Psoas muscle (tissue), 8 donors: ENCODE results near the gene ZDHHC18. TPM values are rescaled to one million over a fixed set of nuclear protein-coding genes. Genes with fewer than 3 reads are reported as not detected.

Source experiments
- ATAC-seq, 4 donors: fragments of 200-7000 bp; cut with Tn5 transposase; one replicate each; pipeline ENCODE4 v1.9.1; 2020; ENCODE audit warnings: moderate library complexity in 3 of 4, mild to moderate bottlenecking in 2 of 4
- DNase-seq, 2 donors: peaks; one replicate each; pipeline ENCODE4 v3.0.0-alpha.2; 2020
- H3K27ac ChIP-seq: fragments of 200-600 bp; one replicate; pipeline ENCODE4 v1.8.0; 2022
- H3K27me3 ChIP-seq, 3 donors: fragments of 200-600 bp in 1 of 3; one replicate each; pipeline versions ENCODE4 v1.6.1 to v1.8.0; 2013 to 2022; ENCODE audit warnings: low read length in 2 of 3, mild to moderate bottlenecking in 2 of 3, moderate library complexity in 1 of 3; ENCODE audit not compliant: insufficient read depth in 3 of 3
- H3K36me3 ChIP-seq, 2 donors: fragments of 200-600 bp in 1 of 2; one replicate each; pipeline versions ENCODE4 v1.6.1 to v1.8.0; 2013 to 2022; ENCODE audit warnings: low read depth in 1 of 2, mild to moderate bottlenecking in 1 of 2, moderate library complexity in 1 of 2; ENCODE audit not compliant: insufficient read depth in 1 of 2
- H3K4me1 ChIP-seq: fragments of 200-600 bp; one replicate; pipeline ENCODE4 v1.8.0; 2022
- H3K4me3 ChIP-seq: fragments of 200-600 bp; one replicate; pipeline ENCODE4 v1.8.0; 2022; ENCODE audit warnings: mild to moderate bottlenecking
- H3K9me3 ChIP-seq: fragments of 200-600 bp; one replicate; pipeline ENCODE4 v1.8.0; 2022
- CTCF ChIP-seq: fragments of 200-600 bp; IDR thresholded peaks from one replicate; pipeline ENCODE4 v1.8.0; 2022; ENCODE audit warnings: antibody characterized with exemption
- WGBS, 3 donors: extraction: QIAGEN DNeasy Blood & Tissue Kit; methylation state at CpG; one replicate each; pipeline versions ENCODE4 v1.1.6 to v1.1.7; 2013; 5-methylcytosine and 5-hydroxymethylcytosine counted together
- intact Hi-C, 2 donors: fragments of 100-400 bp; cut with DNase I; formaldehyde crosslinking; loops; one replicate each; pipeline versions ENCODE4 v1.11.0 to v1.14.2; 2022
- polyA plus RNA-seq, 3 donors: library from polyadenylated mRNA; stranded (reverse); fragments of 200-250 nt; gene quantifications; one replicate each; pipeline ENCODE4 v1.2.3, GENCODE V29; 2013
- total RNA-seq, 4 donors: library from RNA; stranded (reverse); fragmentation: NEBNext Ultra II Directional in 2 of 4; extraction: Animal tissue kit (Norgen Biotek cat#: 25700) in 2 of 4; gene quantifications; one replicate each; pipeline versions ENCODE4 v1.2.1 to v1.2.4, GENCODE V29; 2021 to 2023
- donor health status: healthy with polysubstance abuse.
- donor health status: DM: no; HTN: no; CAD: no; lungs with moderate emphysema.
- donor health status: Bipolar disorder and iron deficiency.
- donor health status: healthy.
- donor health status: DM: yes; HTN: yes; CAD: no.
- donor health status: DM: no; HTN: no; CAD: no.
- donor health status: DM: no; HTN: no; CAD: no.
- donor health status: DM: yes; HTN: yes; CAD: no.

ZDHHC18 gene
- total and polyA plus RNA-seq, 7 donors, result 7.7 to 16.9 (median 10.8) TPM

- no peak for TF ChIP-seq CTCF
- DNase-seq (no peak), ATAC-seq (no peak)
- Histone ChIP-seq H3K27me3 (no peaks in the 10 kb centered on the region), H3K36me3 (peaks cover 0 to 7% of the 10 kb centered on the region in 2 donors), H3K4me1 (peaks cover 7% of the 10 kb centered on the region), H3K9me3 (no peaks in the 10 kb centered on the region), H3K4me3 (no peak overlapping the region), H3K27ac (no peak overlapping the region)
- intact Hi-C loops, result no loop called here
- WGBS, 3 donors, result 61 to 67% (median 64%) methylated on average over 5 of the region's 5 CpGs
Observed at GRCh38 chr1:26861286-26861701, 34.8 kb downstream of the ZDHHC18 start.

GRCh38 chr1:26861889-26862378 is 35.4 kb downstream of the ZDHHC18 start:
- no peak overlapping the region for H3K4me3 ChIP-seq
- intact Hi-C loops, result no loop called here
- H3K36me3 ChIP-seq, result peaks cover 0 to under 1% of the 10 kb centered on the region in 2 donors
- ATAC-seq (no peak), DNase-seq (no peak)
- TF ChIP-seq CTCF, result no peak
- 80 to 82% (median 80%) methylated on average over 7 of the region's 7 CpGs for WGBS, 3 donors
- no peaks in the 10 kb centered on the region for H3K27me3 ChIP-seq
- H3K4me1 ChIP-seq, result peaks cover 7% of the 10 kb centered on the region
- no peaks in the 10 kb centered on the region for H3K9me3 ChIP-seq
- H3K27ac ChIP-seq, result no peak overlapping the region

GRCh38 chr1:26862781-26863684 is 36.5 kb downstream of the ZDHHC18 start, which contains the start of gene SFN:
SFN (plus strand) TSS chr1:26863149; CDS start chr1:26863213, 64 bp downstream.
- Histone ChIP-seq H3K4me3 (peak within 1 kb of the TSS; percentile 72), H3K27me3 (no peaks in the 10 kb centered on the region), H3K27ac (no peak within 1 kb of the TSS), H3K9me3 (no peaks in the 10 kb centered on the region), H3K4me1 (peaks cover 7% of the 10 kb centered on the region), H3K36me3 (no peaks in the 10 kb centered on the region)
- intact Hi-C loops, result no loop called here
- no peak for ATAC-seq
- no peak for DNase-seq
- WGBS, 3 donors, result 80 to 86% (median 82%) methylated on average over 35 to 37 of the region's 37 CpGs
- peak; percentile 7 for TF ChIP-seq CTCF

- H3K9me3 ChIP-seq, result no peaks in the 10 kb centered on the region
- H3K4me3 ChIP-seq, result peak overlapping the region; percentile 72
- H3K4me1 ChIP-seq, result peaks cover 3% of the 10 kb centered on the region
- DNase-seq (no peak), ATAC-seq (no peak)
- 59 to 65% (median 62%) methylated on average over 15 to 20 of the region's 20 CpGs for WGBS, 3 donors
- TF ChIP-seq CTCF, result no peak
- no peak overlapping the region for H3K27ac ChIP-seq
- no peaks in the 10 kb centered on the region for H3K36me3 ChIP-seq
- no peaks in the 10 kb centered on the region for H3K27me3 ChIP-seq
- intact Hi-C loops, result no loop called here
Observed at GRCh38 chr1:26863685-26864077, 37.2 kb downstream of the ZDHHC18 start.
